H1 (cell line): Measurements from ENCODE around the gene DESI1.

Source experiments
- EZH2 ChIP-seq: fragments of 200-600 bp; sonication (generic); IDR thresholded peaks from 2 replicates; pipeline ENCODE4 v1.7.1; 2012; ENCODE audit warnings: low read depth, mild to moderate bottlenecking, moderate library complexity, low read length, inconsistent platforms; ENCODE audit not compliant: severe bottlenecking
- GABPA ChIP-seq: IDR thresholded peaks from 2 replicates; pipeline ENCODE4 v1.6.1; 2011; ENCODE audit warnings: mild to moderate bottlenecking, low read length, moderate library complexity, borderline replicate concordance; ENCODE audit not compliant: insufficient read depth
- JUN ChIP-seq: IDR thresholded peaks from 2 replicates; pipeline ENCODE4 v1.6.1; 2011; ENCODE audit warnings: low read depth, mild to moderate bottlenecking, improper control_type of control experiment, low read length
- KDM4A ChIP-seq: IDR thresholded peaks from one replicate; pipeline ENCODE4 v1.7.1; 2012; ENCODE audit warnings: low read depth, mild to moderate bottlenecking, moderate library complexity, low read length, inconsistent platforms; ENCODE audit not compliant: severe bottlenecking
- MAX ChIP-seq: IDR thresholded peaks from 2 replicates; pipeline ENCODE4 v1.6.1; 2012; ENCODE audit warnings: inconsistent platforms
- POLR2A ChIP-seq, 2 experiments: IDR thresholded peaks; 1 replicate in 1 of 2; 2 replicates in 1 of 2; pipeline ENCODE4 v1.6.1; 2011; ENCODE audit warnings: low read depth in 2 of 2, low read length in 2 of 2, mild to moderate bottlenecking in 2 of 2; ENCODE audit errors: control extremely low read depth in 1 of 2
- RAD21 ChIP-seq, 2 experiments: IDR thresholded peaks in 1 of 2; conservative IDR thresholded peaks in 1 of 2; 2 replicates each; pipeline ENCODE4 v1.6.1; 2011; ENCODE audit warnings: low read depth in 2 of 2, low read length in 2 of 2, improper control_type of control experiment in 1 of 2, inconsistent platforms in 1 of 2, mild to moderate bottlenecking in 1 of 2, moderate library complexity in 1 of 2
- RBBP5 ChIP-seq: IDR thresholded peaks from 2 replicates; pipeline ENCODE4 v1.7.1; 2012; ENCODE audit warnings: low read depth, mild to moderate bottlenecking, inconsistent platforms, low read length, moderate library complexity, borderline replicate concordance
- RFX5 ChIP-seq: IDR thresholded peaks from 2 replicates; pipeline ENCODE4 v1.6.1; 2011; ENCODE audit warnings: low read depth, low read length, improper control_type of control experiment, borderline replicate concordance
- SIN3A ChIP-seq, 2 experiments: IDR thresholded peaks in 1 of 2; conservative IDR thresholded peaks in 1 of 2; 2 replicates each; pipeline ENCODE4 v1.6.1; 2011 to 2012; ENCODE audit warnings: low read length in 2 of 2, improper control_type of control experiment in 1 of 2, low read depth in 1 of 2, mild to moderate bottlenecking in 1 of 2
- SIX5 ChIP-seq: IDR thresholded peaks from 2 replicates; pipeline ENCODE4 v1.6.1; 2011; ENCODE audit warnings: mild to moderate bottlenecking, low read depth, low read length
- SRF ChIP-seq: IDR thresholded peaks from 2 replicates; pipeline ENCODE4 v1.6.1; 2011; ENCODE audit warnings: mild to moderate bottlenecking, low read depth, low read length, moderate library complexity
- TF ChIP-seq, protein P1 (sequence below), 3 experiments: IDR thresholded peaks; 1 replicate in 2 of 3; 2 replicates in 1 of 3; pipeline versions ENCODE4 v1.5.1 to v1.6.1; 2011; ENCODE audit warnings: low read length in 3 of 3, mild to moderate bottlenecking in 3 of 3, inconsistent platforms in 2 of 3, low read depth in 1 of 3, moderate library complexity in 1 of 3; ENCODE audit not compliant: insufficient read depth in 1 of 3; ENCODE audit errors: control extremely low read depth in 1 of 3

DNA sequence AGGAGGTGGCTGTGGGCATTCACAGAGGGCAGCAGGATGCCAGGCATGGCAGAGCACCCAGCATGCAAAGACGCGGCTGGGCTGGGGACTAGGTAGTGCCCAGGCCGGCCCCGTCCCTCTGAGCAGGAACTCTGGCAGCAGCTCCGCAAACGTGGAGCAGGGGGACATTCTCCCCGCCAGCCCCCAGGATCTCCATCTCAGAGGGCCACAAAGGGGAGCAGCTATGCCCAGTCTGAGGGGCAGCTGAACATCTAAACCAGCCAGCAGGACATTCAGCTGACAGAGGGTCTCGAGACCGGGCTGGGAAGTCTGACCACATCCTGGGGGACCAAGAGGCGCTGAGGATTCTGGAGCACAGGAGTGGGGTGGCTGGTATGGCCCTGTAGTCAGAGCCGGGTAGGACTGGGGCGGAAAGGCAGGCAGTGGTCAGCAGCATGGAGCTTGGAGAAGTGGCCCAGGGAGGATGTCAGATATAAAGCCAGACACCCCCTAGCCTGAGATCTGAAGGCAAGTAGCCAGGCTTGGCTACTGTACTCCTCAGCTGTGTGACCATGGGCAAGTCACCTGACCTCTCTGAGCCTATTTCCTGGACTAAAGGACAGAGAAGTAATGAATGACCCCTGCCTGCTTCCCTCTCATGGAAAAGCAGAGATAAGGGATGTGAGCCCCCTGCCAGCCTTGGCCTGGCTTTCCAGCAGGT, 41.4 kb downstream of the DESI1 start:
- TF ChIP-seq JUN, result no peak
- TF ChIP-seq, protein P1, sequence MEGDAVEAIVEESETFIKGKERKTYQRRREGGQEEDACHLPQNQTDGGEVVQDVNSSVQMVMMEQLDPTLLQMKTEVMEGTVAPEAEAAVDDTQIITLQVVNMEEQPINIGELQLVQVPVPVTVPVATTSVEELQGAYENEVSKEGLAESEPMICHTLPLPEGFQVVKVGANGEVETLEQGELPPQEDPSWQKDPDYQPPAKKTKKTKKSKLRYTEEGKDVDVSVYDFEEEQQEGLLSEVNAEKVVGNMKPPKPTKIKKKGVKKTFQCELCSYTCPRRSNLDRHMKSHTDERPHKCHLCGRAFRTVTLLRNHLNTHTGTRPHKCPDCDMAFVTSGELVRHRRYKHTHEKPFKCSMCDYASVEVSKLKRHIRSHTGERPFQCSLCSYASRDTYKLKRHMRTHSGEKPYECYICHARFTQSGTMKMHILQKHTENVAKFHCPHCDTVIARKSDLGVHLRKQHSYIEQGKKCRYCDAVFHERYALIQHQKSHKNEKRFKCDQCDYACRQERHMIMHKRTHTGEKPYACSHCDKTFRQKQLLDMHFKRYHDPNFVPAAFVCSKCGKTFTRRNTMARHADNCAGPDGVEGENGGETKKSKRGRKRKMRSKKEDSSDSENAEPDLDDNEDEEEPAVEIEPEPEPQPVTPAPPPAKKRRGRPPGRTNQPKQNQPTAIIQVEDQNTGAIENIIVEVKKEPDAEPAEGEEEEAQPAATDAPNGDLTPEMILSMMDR (IDR thresholded peaks at IDR 0.05; ENCODE audit: control extremely low read depth in 1 of 3, insufficient read depth in 1 of 3, low read depth in 1 of 3, low read length in 3 of 3), result no peak
- TF ChIP-seq RAD21 (IDR thresholded peaks at IDR 0.05 in 1 of 2, conservative IDR thresholded peaks at IDR 0.05 in 1 of 2; ENCODE audit: low read depth in 2 of 2, low read length in 2 of 2), result no peak
- no peak for TF ChIP-seq POLR2A (IDR thresholded peaks at IDR 0.05; ENCODE audit: control extremely low read depth in 1 of 2, low read depth in 2 of 2, low read length in 2 of 2)
- no peak for TF ChIP-seq GABPA
- TF ChIP-seq KDM4A, result no peak
- TF ChIP-seq SIX5, result no peak
- TF ChIP-seq EZH2, result no peak
- no peak for TF ChIP-seq SRF
- TF ChIP-seq RBBP5, result no peak
- no peak for TF ChIP-seq RFX5
- no peak for TF ChIP-seq SIN3A (conservative IDR thresholded peaks at IDR 0.05 in 1 of 2, IDR thresholded peaks at IDR 0.05 in 1 of 2; ENCODE audit: low read depth in 1 of 2, low read length in 2 of 2)
- no peak for TF ChIP-seq MAX
